Measurements from ENCODE around the gene KLHL35.
"Not testable (repeated sequence)": the region's sequence is repeated elsewhere in the genome, so short reads cannot be mapped to it uniquely, and the experiment has no call there.

KLHL35 gene

DNA sequence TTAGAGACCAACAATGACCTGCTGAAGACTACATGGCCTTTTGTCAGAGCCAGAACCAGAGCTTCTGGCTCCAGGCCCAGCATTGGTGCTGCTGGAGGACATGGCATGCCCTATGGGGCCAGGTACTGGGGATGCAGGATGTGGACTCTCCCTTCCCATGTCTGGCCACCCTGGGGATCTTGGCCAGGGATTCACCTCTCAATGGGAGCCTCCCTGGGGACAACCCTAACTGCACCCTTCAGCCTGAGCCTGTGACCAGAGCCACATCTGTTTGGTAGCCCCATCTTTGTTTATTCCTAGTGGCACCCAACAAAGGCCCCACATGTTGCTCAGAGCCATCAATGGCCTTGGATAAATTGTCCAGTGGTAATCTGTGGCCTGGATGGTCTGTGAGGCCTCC, 5.8 kb downstream of the KLHL35 start:
- no peak for ATAC-seq
- H3K9me3 Mint-ChIP-seq: peaks cover 7% of the 10 kb centered on the region
- H3K36me3 Mint-ChIP-seq (ENCODE audit: low read depth): peaks cover 4% of the 10 kb centered on the region

GRCh38 chr11:75426720-75427086, 6.3 kb downstream of the KLHL35 start:
- Mint-ChIP-seq H3K27me3 (peaks cover 31% of the 10 kb centered on the region), H3K9me3 (peaks cover 7% of the 10 kb centered on the region), H3K27ac (no peak overlapping the region), H3K4me3 (no peak overlapping the region), H3K36me3 (ENCODE audit: low read depth) (peaks cover 4% of the 10 kb centered on the region), H3K4me1 (peaks cover 16% of the 10 kb centered on the region)
- ATAC-seq (no peak), DNase-seq (no peak)

More for the DNA sequence above, 5.8 kb downstream of the KLHL35 start:
- Mint-ChIP-seq H3K27me3 (peaks cover 36% of the 10 kb centered on the region), H3K4me3 (no peak overlapping the region), H3K4me1 (peaks cover 16% of the 10 kb centered on the region), H3K27ac (no peak overlapping the region)
- no peak for DNase-seq

GRCh38 chr11:75425422-75425821, 7.6 kb downstream of the KLHL35 start:
- DNase-seq (no peak), ATAC-seq (no peak)
- Mint-ChIP-seq H3K9me3 (peaks cover 7% of the 10 kb centered on the region), H3K27ac (no peak overlapping the region), H3K27me3 (peaks cover 18% of the 10 kb centered on the region), H3K4me3 (no peak overlapping the region), H3K4me1 (peaks cover 12% of the 10 kb centered on the region), H3K36me3 (ENCODE audit: low read depth) (peaks cover 3% of the 10 kb centered on the region)

GRCh38 chr11:75424396-75424795, 8.6 kb downstream of the KLHL35 start:
- no peak overlapping the region for H3K27ac Mint-ChIP-seq
- peaks cover 2% of the 10 kb centered on the region for H3K36me3 Mint-ChIP-seq (ENCODE audit: low read depth)
- H3K27me3 Mint-ChIP-seq: peaks cover 16% of the 10 kb centered on the region
- peaks cover 6% of the 10 kb centered on the region for H3K9me3 Mint-ChIP-seq
- H3K4me1 Mint-ChIP-seq: peaks cover 10% of the 10 kb centered on the region
- ATAC-seq (no peak), DNase-seq (no peak)
- no peak overlapping the region for H3K4me3 Mint-ChIP-seq

DNA sequence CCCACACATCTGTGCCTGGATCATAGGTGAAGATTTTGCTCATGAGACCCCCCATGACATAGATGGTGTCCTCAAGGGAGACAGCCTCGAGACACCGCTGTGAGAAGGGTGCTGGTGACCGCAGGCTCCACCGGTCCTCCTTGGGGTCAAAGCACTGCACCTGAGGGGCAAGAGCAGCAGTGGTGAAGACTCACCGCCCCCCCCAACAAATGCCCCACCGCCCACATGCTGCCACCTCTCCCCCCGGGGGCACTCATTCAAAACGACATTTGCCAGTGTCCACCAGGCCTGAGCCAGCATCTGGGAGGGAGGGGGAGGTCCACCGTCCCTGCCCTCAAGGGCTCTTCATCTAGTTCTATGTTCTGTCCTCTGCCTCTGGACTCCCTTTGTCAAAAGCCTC, 9.3 kb downstream of the KLHL35 start:
- no peaks in the 10 kb centered on the region for H3K36me3 Mint-ChIP-seq (ENCODE audit: low read depth)
- no peak for ATAC-seq
- peaks cover 10% of the 10 kb centered on the region for H3K27me3 Mint-ChIP-seq
- H3K27ac Mint-ChIP-seq: no peak overlapping the region
- no peaks in the 10 kb centered on the region for H3K9me3 Mint-ChIP-seq
- peaks cover 4% of the 10 kb centered on the region for H3K4me1 Mint-ChIP-seq
- H3K4me3 Mint-ChIP-seq: no peak overlapping the region
- DNase-seq: no peak

DNA sequence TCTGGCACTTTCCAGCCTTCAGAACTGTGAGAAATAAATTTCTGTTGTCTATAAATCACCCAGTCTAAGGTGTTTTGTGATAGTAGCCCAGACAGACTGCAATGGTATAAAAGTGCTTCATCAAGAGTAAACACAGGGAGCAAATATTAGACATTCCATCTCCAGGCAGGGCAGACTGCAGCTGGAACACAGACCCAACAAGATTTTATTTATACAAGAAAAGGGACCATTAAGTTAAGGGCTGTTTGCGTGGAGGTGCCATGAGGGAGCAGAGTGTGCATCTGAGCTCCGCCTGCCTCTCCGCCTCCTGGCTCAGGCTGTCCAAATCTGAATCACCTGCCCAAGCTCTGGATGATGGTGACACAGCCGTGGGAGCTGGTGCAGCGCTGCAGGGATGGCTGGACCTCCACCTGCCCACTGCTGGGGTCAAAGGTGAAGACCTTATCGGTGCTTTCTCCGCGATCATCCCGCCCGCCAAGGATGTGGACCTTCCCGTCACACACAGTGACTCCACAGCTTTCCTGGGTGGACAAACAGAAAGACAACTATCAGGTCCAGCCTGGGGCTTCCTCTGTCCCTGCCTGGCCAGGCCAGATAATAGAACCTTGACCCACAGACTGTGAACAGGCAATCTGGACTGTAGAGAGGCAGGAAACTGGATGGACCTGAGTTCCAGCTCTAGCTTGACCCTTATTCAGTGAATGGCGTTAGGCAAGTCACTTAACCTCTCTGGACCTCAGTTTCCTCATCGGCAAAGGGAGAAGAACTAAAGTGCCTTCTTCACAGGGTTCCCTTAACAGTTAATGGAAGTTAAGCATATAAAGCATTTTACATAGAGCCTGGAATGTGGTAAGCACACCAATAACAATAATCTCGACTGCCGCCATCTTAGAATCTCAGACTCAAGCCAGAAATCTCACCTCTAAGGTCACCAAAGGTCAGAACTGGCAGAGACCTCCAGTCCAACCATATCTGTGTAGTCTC, 10.5 kb downstream of the KLHL35 start:
- no peak overlapping the region for H3K4me3 Mint-ChIP-seq
- no peaks in the 10 kb centered on the region for H3K9me3 Mint-ChIP-seq
- no peak for ATAC-seq
- no peaks in the 10 kb centered on the region for H3K4me1 Mint-ChIP-seq
- H3K27me3 Mint-ChIP-seq: peaks cover 1% of the 10 kb centered on the region
- no peak for DNase-seq
- H3K27ac Mint-ChIP-seq: no peak overlapping the region
- H3K36me3 Mint-ChIP-seq (ENCODE audit: low read depth): no peaks in the 10 kb centered on the region

DNA sequence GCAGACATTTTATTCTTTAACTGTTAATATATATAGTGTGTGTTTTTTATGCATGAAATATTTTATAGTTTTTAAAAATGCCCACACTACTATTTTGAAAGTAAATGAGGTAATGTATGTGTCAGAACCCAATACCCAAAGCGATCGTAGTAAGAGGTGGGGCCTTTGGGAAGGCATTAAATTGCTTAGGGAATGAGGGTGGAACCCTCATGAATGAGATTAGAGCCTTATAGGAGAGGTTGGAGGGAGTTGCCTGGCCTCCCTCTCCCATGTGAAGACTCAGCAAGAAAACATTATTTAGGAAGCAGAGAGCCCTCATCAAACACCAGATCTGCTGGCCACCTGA, 11.1 kb downstream of the KLHL35 start:
- Mint-ChIP-seq H3K4me1 (no peaks in the 10 kb centered on the region), H3K27me3 (no peaks in the 10 kb centered on the region), H3K4me3 (no peak overlapping the region), H3K27ac (no peak overlapping the region), H3K9me3 (no peaks in the 10 kb centered on the region), H3K36me3 (ENCODE audit: low read depth) (peaks cover 1% of the 10 kb centered on the region)
- ATAC-seq (no peak), DNase-seq (no peak)

GRCh38 chr11:75421035-75421602, 11.9 kb downstream of the KLHL35 start:
- DNase-seq (no peak), ATAC-seq (no peak)
- Mint-ChIP-seq H3K27me3 (no peaks in the 10 kb centered on the region), H3K9me3 (no peaks in the 10 kb centered on the region), H3K4me1 (no peaks in the 10 kb centered on the region), H3K27ac (no peak overlapping the region), H3K36me3 (ENCODE audit: low read depth) (peaks cover 6% of the 10 kb centered on the region), H3K4me3 (no peak overlapping the region)

DNA sequence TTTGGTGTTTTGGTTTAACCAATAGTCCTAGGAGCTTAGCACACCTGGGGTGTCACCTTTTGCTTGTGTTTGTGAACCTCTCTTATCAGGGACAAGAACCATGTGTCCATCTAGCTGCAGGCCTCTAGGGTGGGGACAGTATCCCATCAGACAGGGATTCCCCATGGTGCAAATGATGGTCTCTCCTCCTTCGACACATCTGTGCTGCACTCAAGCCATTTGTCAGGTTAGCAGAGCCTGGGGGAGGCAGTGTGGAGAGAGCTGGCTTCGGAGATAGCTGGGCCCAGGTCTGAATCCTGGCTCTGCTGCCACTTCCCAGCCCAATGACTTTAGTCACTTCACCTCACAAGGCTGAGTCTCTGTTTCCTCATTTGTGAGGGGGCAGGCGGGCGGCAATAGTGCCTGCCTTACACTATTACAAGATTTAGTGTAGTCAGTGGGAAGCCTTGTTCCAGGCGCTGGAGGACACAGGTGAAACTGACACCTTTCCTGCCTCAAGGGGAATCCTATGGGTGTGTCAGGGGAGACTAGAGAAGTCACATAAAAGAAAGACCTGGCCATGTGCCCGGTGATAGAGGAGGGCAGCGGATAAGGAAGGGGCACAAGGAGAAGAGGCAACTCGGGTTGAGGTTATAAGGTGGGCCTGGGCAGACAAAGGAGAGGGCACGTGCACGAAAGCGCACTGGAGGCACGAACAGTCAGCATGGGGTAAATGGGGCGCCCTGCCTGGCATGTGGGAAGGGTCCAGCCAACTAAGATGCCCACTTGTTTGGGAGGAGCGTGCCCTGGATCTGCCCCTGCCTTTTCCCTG, 12.6 kb downstream of the KLHL35 start:
- Mint-ChIP-seq H3K27me3 (no peaks in the 10 kb centered on the region), H3K27ac (no peak overlapping the region), H3K9me3 (no peaks in the 10 kb centered on the region), H3K4me1 (no peaks in the 10 kb centered on the region), H3K4me3 (no peak overlapping the region), H3K36me3 (ENCODE audit: low read depth) (peaks cover 9% of the 10 kb centered on the region)
- ATAC-seq: no peak
- DNase-seq: no peak

DNA sequence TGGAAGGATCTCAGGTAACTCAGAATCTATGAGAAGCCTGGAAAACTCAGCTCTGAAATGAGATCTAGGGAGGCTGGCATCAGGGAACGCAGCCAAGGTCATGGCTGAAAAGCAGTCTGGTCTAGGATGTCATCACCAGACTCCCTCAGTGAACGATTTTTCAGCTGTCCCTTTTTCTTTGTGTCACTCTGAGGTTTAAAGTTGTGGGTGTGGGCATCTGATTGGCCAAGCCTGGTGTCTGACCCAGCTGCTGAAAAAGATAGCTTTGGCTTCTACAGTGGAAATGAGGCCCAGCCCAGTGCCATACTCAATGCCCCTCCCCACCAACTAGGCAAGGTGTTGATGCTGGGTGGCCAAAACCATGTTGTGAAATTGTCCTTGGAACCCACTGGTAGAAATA, 19.1 kb downstream of the KLHL35 start:
- DNase-seq (no peak), ATAC-seq (no peak)
- H3K4me1 Mint-ChIP-seq: no peaks in the 10 kb centered on the region
- H3K27me3 Mint-ChIP-seq: no peaks in the 10 kb centered on the region
- no peaks in the 10 kb centered on the region for H3K9me3 Mint-ChIP-seq
- H3K36me3 Mint-ChIP-seq (ENCODE audit: low read depth): peaks cover 20% of the 10 kb centered on the region
- no peak overlapping the region for H3K4me3 Mint-ChIP-seq
- no peak overlapping the region for H3K27ac Mint-ChIP-seq

- peaks cover 26% of the 10 kb centered on the region for H3K36me3 Mint-ChIP-seq (ENCODE audit: low read depth)
Measured at GRCh38 chr11:75413146-75413545, 19.9 kb downstream of the KLHL35 start.

DNA sequence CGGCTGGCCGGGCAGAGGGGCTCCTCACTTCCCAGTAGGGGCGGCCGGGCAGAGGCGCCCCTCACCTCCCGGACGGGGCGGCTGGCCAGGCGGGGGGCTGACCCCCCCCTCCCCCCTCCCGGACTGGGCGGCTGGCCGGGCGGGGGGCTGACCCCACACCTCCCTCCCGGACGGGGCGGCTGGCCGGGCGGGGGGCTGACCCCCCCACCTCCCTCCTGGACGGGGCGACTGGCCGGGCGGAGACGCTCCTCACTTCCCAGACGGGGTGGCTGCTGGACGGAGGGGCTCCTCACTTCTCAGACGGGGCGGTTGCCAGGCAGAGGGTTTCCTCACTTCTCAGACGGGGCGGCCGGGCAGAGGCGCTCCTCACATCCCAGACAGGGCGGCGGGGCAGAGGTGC, 23.0 kb downstream of the KLHL35 start:
- H3K9me3 Mint-ChIP-seq, H3K27ac Mint-ChIP-seq, H3K27me3 Mint-ChIP-seq, H3K4me3 Mint-ChIP-seq, ATAC-seq, DNase-seq: not testable (repeated sequence)
- H3K36me3 Mint-ChIP-seq (ENCODE audit: low read depth): peaks cover 47% of the 10 kb centered on the region
- H3K4me1 Mint-ChIP-seq: peaks cover 20% of the 10 kb centered on the region

More at GRCh38 chr11:75413146-75413545, 19.9 kb downstream of the KLHL35 start:
- H3K27ac Mint-ChIP-seq, H3K4me3 Mint-ChIP-seq, DNase-seq, H3K9me3 Mint-ChIP-seq, H3K4me1 Mint-ChIP-seq, H3K27me3 Mint-ChIP-seq, ATAC-seq: not testable (repeated sequence)

GRCh38 chr11:75408957-75409219, 24.1 kb downstream of the KLHL35 start:
- Mint-ChIP-seq H3K4me1 (peaks cover 29% of the 10 kb centered on the region), H3K9me3 (no peaks in the 10 kb centered on the region), H3K36me3 (ENCODE audit: low read depth) (peaks cover 54% of the 10 kb centered on the region), H3K27ac (no peak overlapping the region), H3K27me3 (no peaks in the 10 kb centered on the region), H3K4me3 (no peak overlapping the region)
- ATAC-seq: peak; percentile 20
- DNase-seq: no peak

DNA sequence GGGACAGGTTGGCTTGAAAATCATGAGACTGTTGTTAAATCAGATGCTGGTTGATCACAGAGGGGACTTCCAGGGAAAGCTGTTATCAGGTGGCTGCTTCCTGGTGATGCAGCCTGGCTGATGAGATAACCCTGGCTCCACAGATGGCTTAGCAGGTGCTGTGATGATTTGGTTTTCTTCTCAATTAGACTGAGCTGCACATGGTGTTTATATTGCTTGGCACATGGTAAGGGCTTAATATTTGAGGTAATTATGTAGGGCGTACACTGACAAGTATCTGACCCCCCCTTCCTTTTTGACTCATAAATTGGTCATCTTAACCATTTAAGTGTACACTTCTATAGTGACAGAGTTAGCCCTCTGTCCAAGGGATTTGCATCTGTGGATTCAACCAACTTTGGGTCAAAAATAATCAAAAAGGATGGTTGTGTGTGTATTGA, 26.6 kb downstream of the KLHL35 start:
- H3K27me3 Mint-ChIP-seq: no peaks in the 10 kb centered on the region
- H3K36me3 Mint-ChIP-seq (ENCODE audit: low read depth): peaks cover 70% of the 10 kb centered on the region
- no peak for DNase-seq
- H3K9me3 Mint-ChIP-seq: no peaks in the 10 kb centered on the region
- no peak for ATAC-seq
- H3K27ac Mint-ChIP-seq: peak overlapping the region; percentile 52
- H3K4me1 Mint-ChIP-seq: peaks cover 55% of the 10 kb centered on the region
- no peak overlapping the region for H3K4me3 Mint-ChIP-seq

Measured in activated naive CD8-positive, alpha-beta T cell treated with anti-CD3 and anti-CD28 coated beads, Interleukin-2, amount 50 U/mL, for 24 hours (primary cell).